ENCODE results near the gene SETBP1. TPM values are rescaled to one million over a fixed set of nuclear protein-coding genes. Genes with fewer than 3 reads are reported as not detected.

The SETBP1 gene
- total and polyA plus RNA-seq, 9 of the 15 experiments (the other 6 are each of a cell fraction or from before 2014, with no cell fraction given): under 0.01 to 0.13 (median 0.04) TPM

GRCh38 chr18:44922968-44923367 lies 242.3 kb downstream of the SETBP1 start:
- Histone ChIP-seq H3K4me1 (replicated peaks in 1 of 2; ENCODE audit: control insufficient read depth in 2 of 2, insufficient read depth in 2 of 2, low read length in 2 of 2) (no peaks in the 10 kb centered on the region), H3K27ac (ENCODE audit: extremely low read depth, low read depth, low read length) (no peak overlapping the region), H2AFZ (ENCODE audit: low read depth, low read length) (no peak overlapping the region), H3K4me2 (ENCODE audit: insufficient read depth, low read length) (no peak overlapping the region), H3K9me1 (ENCODE audit: control insufficient read depth, insufficient read depth, low read length) (no peaks in the 10 kb centered on the region), H4K20me1 (replicated peaks; ENCODE audit: control insufficient read depth, insufficient read depth, low read length) (no peaks in the 10 kb centered on the region), H3K27me3 (ENCODE audit: control insufficient read depth in 2 of 2, insufficient read depth in 2 of 2, low read length in 2 of 2) (no peaks in the 10 kb centered on the region), H3K9ac (ENCODE audit: insufficient read depth in 1 of 2, low read depth in 2 of 2, low read length in 2 of 2) (no peak overlapping the region), H3K79me2 (ENCODE audit: control insufficient read depth, insufficient read depth, low read length) (no peaks in the 10 kb centered on the region), H3K9me3 (replicated peaks; ENCODE audit: control insufficient read depth, insufficient read depth, low read depth, low read length) (no peaks in the 10 kb centered on the region), H3K36me3 (ENCODE audit: control insufficient read depth, insufficient read depth, low read length) (no peaks in the 10 kb centered on the region), H3K4me3 (no peak overlapping the region)
- intact Hi-C loops (cut with micrococcal nuclease) (no loop called here), in situ Hi-C loops (cut with MboI) (no loop called here)
- DNase-seq (ENCODE audit: extremely low read depth in 1 of 4, low spot score in 3 of 4): no peak
- no peak for ATAC-seq
- 0% methylated on average over 2 of the region's 2 CpGs for WGBS (ENCODE audit: insufficient coverage, low coverage, missing lambda C conversion rate)
- CTCF ChIA-PET (ENCODE audit: low intra/inter-chr PET ratio): no interaction called here
- no TSS peak for BruUV-seq (replicated peaks)
- POLR2A ChIA-PET: interaction anchor here (0.8 kb wide), 1 partner anchor 10 kb away, joined by 3 read pairs; no protein-coding TSS in a partner anchor
- FAIRE-seq: no peak
- TF ChIP-seq U2AF1 (optimal IDR thresholded peaks at IDR 0.05; ENCODE audit: low read depth, low read length) (no peak), KDM1A (IDR thresholded peaks at IDR 0.05) (no peak), GABPB1 (CRISPR knock-in tag; IDR thresholded peaks at IDR 0.05) (no peak), C11orf30 (IDR thresholded peaks at IDR 0.05; ENCODE audit: low read depth) (no peak), EP300 (IDR thresholded peaks at IDR 0.05; ENCODE audit: low read length) (no peak), SRSF9 (IDR thresholded peaks at IDR 0.05; ENCODE audit: borderline replicate concordance, low read depth, low read length) (no peak), MNT (conservative IDR thresholded peaks at IDR 0.05) (no peak), EGR1 (conservative IDR thresholded peaks at IDR 0.05) (no peak), USF2 (CRISPR knock-in tag; IDR thresholded peaks at IDR 0.05) (no peak), PPARD (CRISPR knock-in tag; IDR thresholded peaks at IDR 0.05) (no peak), ZNF639 (CRISPR knock-in tag; conservative IDR thresholded peaks at IDR 0.05 in 1 of 2, IDR thresholded peaks at IDR 0.05 in 1 of 2) (no peak)
